GM12878 (cell line): ENCODE results near the gene DTX4. TPM values are rescaled to one million over a fixed set of nuclear protein-coding genes. Genes with fewer than 3 reads are reported as not detected.
A peak's percentile ranks its signal among the peaks of the same experiment; 100 is the strongest.

Experiments
- BCL3 ChIP-seq: IDR thresholded peaks from 2 replicates; pipeline ENCODE4 v1.6.1; 2011; ENCODE audit warnings: borderline replicate concordance, low read depth, mild to moderate bottlenecking, moderate library complexity, low read length; ENCODE audit not compliant: insufficient read depth, poor library complexity, severe bottlenecking
- CHD4 ChIP-seq: fragments of 200-600 bp; sonication (generic); IDR thresholded peaks from 2 replicates; pipeline ENCODE4 v1.6.1; 2016; ENCODE audit warnings: mild to moderate bottlenecking
- ESRRA ChIP-seq: IDR thresholded peaks from 2 replicates; pipeline ENCODE4 v1.6.1; 2012; ENCODE audit warnings: mild to moderate bottlenecking, low read length, improper control_type of control experiment
- MTA2 ChIP-seq: fragments of 450-650 bp; IDR thresholded peaks from 2 replicates; pipeline ENCODE4 v1.6.1; 2016; ENCODE audit warnings: low read depth, mild to moderate bottlenecking, moderate library complexity
- MTA3 ChIP-seq: IDR thresholded peaks from 2 replicates; pipeline ENCODE4 v1.6.1; 2012; ENCODE audit warnings: low read length, inconsistent platforms, borderline replicate concordance
- NRF1 ChIP-seq: conservative IDR thresholded peaks from 2 replicates; pipeline ENCODE4 v1.6.1; 2011; ENCODE audit warnings: mild to moderate bottlenecking, low read depth, low read length, improper control_type of control experiment
- POLR2AphosphoS2 ChIP-seq: IDR thresholded peaks from 2 replicates; pipeline ENCODE4 v1.6.1; 2011; ENCODE audit warnings: low read depth, mild to moderate bottlenecking, low read length, improper control_type of control experiment, moderate library complexity
- RB1 ChIP-seq: fragments of 450-650 bp; formaldehyde crosslinking; IDR thresholded peaks from 2 replicates; pipeline ENCODE4 v1.6.1; 2017; ENCODE audit warnings: mild to moderate bottlenecking, borderline replicate concordance
- SIX5 ChIP-seq: IDR thresholded peaks from 2 replicates; pipeline ENCODE4 v1.6.1; 2011; ENCODE audit warnings: mild to moderate bottlenecking, low read depth, low read length, moderate library complexity; ENCODE audit not compliant: severe bottlenecking
- SMC3 ChIP-seq: IDR thresholded peaks from 2 replicates; pipeline ENCODE4 v1.6.1; 2011; ENCODE audit warnings: low read length, improper control_type of control experiment, borderline replicate concordance
- SUZ12 ChIP-seq: fragments of 200-600 bp; sonication (generic); IDR thresholded peaks from one replicate; pipeline ENCODE4 v1.6.1; 2018; ENCODE audit warnings: antibody characterized with exemption, mild to moderate bottlenecking; ENCODE audit not compliant: unreplicated experiment
- TAF1 ChIP-seq: IDR thresholded peaks from 2 replicates; pipeline ENCODE4 v1.6.1; 2011; ENCODE audit warnings: mild to moderate bottlenecking, low read depth, low read length, borderline replicate concordance
- ZNF217 ChIP-seq: fragments of 450-650 bp; IDR thresholded peaks from 2 replicates; pipeline ENCODE4 v1.6.1; 2017; ENCODE audit warnings: antibody characterized with exemption, mild to moderate bottlenecking
- ZZZ3 ChIP-seq: IDR thresholded peaks from 2 replicates; pipeline ENCODE4 v1.6.1; 2011; ENCODE audit warnings: low read depth; ENCODE audit not compliant: control insufficient read depth, insufficient read length
- polyA plus RNA-seq, 11 experiments: library from polyadenylated mRNA; depleted of rRNA in 4 of 11; unstranded in 6 of 11; stranded (reverse) in 5 of 11; fragments of >200 nt; fragmentation: Nextera tagmentation in 4 of 11; fragmentation: Illumina TruSeq in 1 of 11; extraction: Ambion mirVana in 4 of 11; extraction: Trizol in 1 of 11; gene quantifications; 1 replicate in 1 of 11; 2 replicates in 10 of 11; pipeline versions ENCODE4 v1.2.1 to v1.2.3, GENCODE V29; 2011 to 2016; ENCODE audit warnings: inconsistent platforms in 2 of 11, missing spikeins in 2 of 11, low read depth in 1 of 11
- total RNA-seq, 4 experiments: library from RNA; depleted of rRNA in 3 of 4; stranded (reverse); fragments of >200 nt in 3 of 4; fragmentation: Illumina TruSeq in 1 of 4; extraction: Trizol in 1 of 4; gene quantifications; 2 replicates each; pipeline versions ENCODE4 v1.2.1 to v1.2.3, GENCODE V29; 2013 to 2021

DTX4 gene
- total and polyA plus RNA-seq, 10 of the 15 experiments (the other 5 are each of a cell fraction or from before 2014, with no cell fraction given): 3.8 to 25.8 (median 10.5) TPM

GRCh38 chr11:59216641-59217564, 45.0 kb downstream of the DTX4 start (continued):
- TF ChIP-seq BCL3: peak; percentile 93
- no peak for TF ChIP-seq NRF1
- TF ChIP-seq CHD4: 0 out of 2 replicates have a peak, but pooled peaks have one; percentile 86
- TF ChIP-seq MTA3: peak; percentile 98
- TF ChIP-seq ZNF217: peak; percentile 48
- 0 out of 2 replicates have a peak, but pooled peaks have one; percentile 24 for TF ChIP-seq SMC3
- no peak for TF ChIP-seq SIX5
- no peak for TF ChIP-seq ZZZ3
- TF ChIP-seq TAF1: peak; percentile 43; the same call in 1 of the 2 replicates
- no peak for TF ChIP-seq ESRRA
- no peak for TF ChIP-seq POLR2AphosphoS2
- no peak for TF ChIP-seq RB1
- TF ChIP-seq SUZ12: no peak
- TF ChIP-seq MTA2: peak; percentile 98
